Osteocyte (in vitro differentiated cells): ENCODE data around the gene PDAP1. TPM values are rescaled to one million over a fixed set of nuclear protein-coding genes. Genes with fewer than 3 reads are reported as not detected.

ENCODE experiments used
- DNase-seq: peaks from one replicate; pipeline ENCODE4 v3.0.0; 2021; ENCODE audit warnings: mixed read lengths; ENCODE audit not compliant: unreplicated experiment; ENCODE audit errors: extremely low spot score
- H3K27ac Mint-ChIP-seq: one replicate; pipeline ENCODE4 v1.8.0; 2021; ENCODE audit warnings: mild to moderate bottlenecking, mixed read lengths; ENCODE audit not compliant: unreplicated experiment
- H3K27me3 Mint-ChIP-seq: one replicate; pipeline ENCODE4 v1.8.0; 2021; ENCODE audit warnings: mixed read lengths; ENCODE audit not compliant: unreplicated experiment
- H3K36me3 Mint-ChIP-seq: one replicate; pipeline ENCODE4 v1.8.0; 2021; ENCODE audit warnings: mixed read lengths; ENCODE audit not compliant: unreplicated experiment
- H3K4me1 Mint-ChIP-seq: one replicate; pipeline ENCODE4 v1.8.0; 2021; ENCODE audit warnings: mixed read lengths; ENCODE audit not compliant: unreplicated experiment
- H3K4me3 Mint-ChIP-seq: one replicate; pipeline ENCODE4 v1.8.0; 2021; ENCODE audit warnings: mild to moderate bottlenecking, moderate library complexity, mixed read lengths; ENCODE audit not compliant: unreplicated experiment
- H3K9me3 Mint-ChIP-seq: one replicate; pipeline ENCODE4 v1.8.0; 2021; ENCODE audit warnings: mixed read lengths; ENCODE audit not compliant: unreplicated experiment
- CTCF ChIP-seq: fragments of 200-600 bp; sonication (generic); IDR thresholded peaks from 2 replicates; pipeline ENCODE4 v1.5.0; 2021; ENCODE audit warnings: antibody characterized with exemption, mild to moderate bottlenecking, moderate library complexity
- total RNA-seq: library from RNA; stranded (reverse); gene quantifications from 2 replicates; pipeline ENCODE4 v1.2.1, GENCODE V29; 2021

Gene PDAP1
- total RNA-seq, 1 donor from 2014 or later = 107 TPM

GRCh38 chr7:99375070-99375807 lies 33.2 kb downstream of the PDAP1 start:
- Mint-ChIP-seq H3K27ac (peak overlapping the region; percentile 38), H3K9me3 (no peaks in the 10 kb centered on the region), H3K4me3 (peak overlapping the region; percentile 65), H3K27me3 (no peaks in the 10 kb centered on the region), H3K4me1 (peaks cover 34% of the 10 kb centered on the region), H3K36me3 (peaks cover 2% of the 10 kb centered on the region)
- no peak for TF ChIP-seq CTCF
- peak; percentile 89 for DNase-seq

GRCh38 chr7:99374111-99375064 lies 34.0 kb downstream of the PDAP1 start, which contains the start of gene ARPC1B:
ARPC1B (plus strand) TSS chr7:99374730; CDS start chr7:99385715, 10,985 bp downstream.
- no peak for DNase-seq
- Mint-ChIP-seq H3K36me3 (peaks cover 2% of the 10 kb centered on the region), H3K4me3 (peak within 1 kb of the TSS; percentile 72), H3K4me1 (peaks cover 26% of the 10 kb centered on the region), H3K27me3 (no peaks in the 10 kb centered on the region), H3K9me3 (no peaks in the 10 kb centered on the region), H3K27ac (peak within 1 kb of the TSS; percentile 38)
- no peak for TF ChIP-seq CTCF

- H3K27me3 Mint-ChIP-seq = no peaks in the 10 kb centered on the region
- TF ChIP-seq CTCF = no peak
- H3K9me3 Mint-ChIP-seq = no peaks in the 10 kb centered on the region
- H3K4me3 Mint-ChIP-seq = peak overlapping the region; percentile 72
- DNase-seq = no peak
- H3K27ac Mint-ChIP-seq = peak overlapping the region; percentile 86
- peaks cover 20% of the 10 kb centered on the region for H3K4me1 Mint-ChIP-seq
- peaks cover 4% of the 10 kb centered on the region for H3K36me3 Mint-ChIP-seq
Observed at GRCh38 chr7:99373091-99374066, 35.0 kb downstream of the PDAP1 start.

GRCh38 chr7:99372275-99373090 lies 35.9 kb downstream of the PDAP1 start:
- Mint-ChIP-seq H3K9me3 (no peaks in the 10 kb centered on the region), H3K27ac (peak overlapping the region; percentile 86), H3K36me3 (peaks cover 3% of the 10 kb centered on the region), H3K4me1 (peaks cover 20% of the 10 kb centered on the region), H3K27me3 (no peaks in the 10 kb centered on the region), H3K4me3 (peak overlapping the region; percentile 72)
- no peak for TF ChIP-seq CTCF
- no peak for DNase-seq
